Naive thymus-derived CD8-positive, alpha-beta T cell (primary cell): ENCODE measurements around the gene GPER1. TPM values are rescaled to one million over a fixed set of nuclear protein-coding genes. Genes with fewer than 3 reads are reported as not detected.
"Not testable (repeated sequence)": the region's sequence is repeated elsewhere in the genome, so short reads cannot be mapped to it uniquely, and the experiment has no call there.

ENCODE experiments used
- ATAC-seq, 2 donors: fragments of 150-1000 bp; cut with Tn5 transposase in 1 of 2; sonication (Bioruptor Pico), chemical (Tn5 transposase) in 1 of 2; 1 replicate in 1 of 2; 2 replicates in 1 of 2; pipeline ENCODE4 v1.10.0; 2021; ENCODE audit warnings: mild to moderate bottlenecking in 2 of 2, moderate library complexity in 2 of 2
- POLR2A ChIA-PET: fragments of 350-600 bp; sonication (Branson Sonifier 250); formaldehyde crosslinking; loops from one replicate; lab custom pipeline; 2021; ENCODE audit warnings: antibody characterized with exemption; lab: Charles Lee
- DNase-seq, 10 donors: peaks; one replicate each; pipeline versions ENCODE4 v3.0.0 to v3.0.0-alpha.2; 2020 to 2022
- H3K27ac Mint-ChIP-seq, 10 donors: one replicate each; pipeline ENCODE4 v1.8.0; 2020 to 2022; ENCODE audit warnings: mild to moderate bottlenecking in 10 of 10, mixed read lengths in 10 of 10, moderate library complexity in 4 of 10, inconsistent platforms in 1 of 10
- H3K27me3 Mint-ChIP-seq, 5 donors: one replicate each; pipeline ENCODE4 v1.8.0; 2021 to 2022; ENCODE audit warnings: mixed read lengths in 5 of 5
- H3K36me3 Mint-ChIP-seq, 3 donors: one replicate each; pipeline ENCODE4 v1.8.0; 2020 to 2022; ENCODE audit warnings: mixed read lengths in 3 of 3, mild to moderate bottlenecking in 2 of 3, inconsistent platforms in 1 of 3
- H3K4me1 Mint-ChIP-seq, 4 donors: one replicate each; pipeline ENCODE4 v1.8.0; 2021 to 2022; ENCODE audit warnings: mixed read lengths in 4 of 4
- H3K4me3 Mint-ChIP-seq, 10 donors: one replicate each; pipeline ENCODE4 v1.8.0; 2020 to 2022; ENCODE audit warnings: mild to moderate bottlenecking in 10 of 10, mixed read lengths in 10 of 10, moderate library complexity in 6 of 10, inconsistent platforms in 1 of 10
- H3K9me3 Mint-ChIP-seq, 9 donors: one replicate each; pipeline ENCODE4 v1.8.0; 2020 to 2022; ENCODE audit warnings: mixed read lengths in 9 of 9, mild to moderate bottlenecking in 3 of 9, inconsistent platforms in 1 of 9, moderate library complexity in 1 of 9
- polyA plus RNA-seq, 3 donors: library from polyadenylated mRNA; unstranded; fragments of 300-500 nt; fragmentation: Illumina TruSeq; gene quantifications; one replicate each; pipeline ENCODE4 v1.2.3, GENCODE V29; 2021
- total RNA-seq, 8 experiments: library from RNA in 2 of 8; stranded (reverse) in 2 of 8; gene quantifications; one replicate each; pipeline ENCODE4 v1.2.3 and lab custom pipeline; 2021 to 2026

GPER1 gene
- total RNA-seq (under 1 TPM in 1 of 2 experiments, not detected in 1; 0.25 TPM), polyA plus RNA-seq (under 1 TPM in 1 of 3 donors, not detected in 2; 0.11 TPM), total RNA-seq (lab: John Stamatoyannopoulos, UW) (0 to 0.52 (median 0.04) reads per million in 6 experiments)

DNA sequence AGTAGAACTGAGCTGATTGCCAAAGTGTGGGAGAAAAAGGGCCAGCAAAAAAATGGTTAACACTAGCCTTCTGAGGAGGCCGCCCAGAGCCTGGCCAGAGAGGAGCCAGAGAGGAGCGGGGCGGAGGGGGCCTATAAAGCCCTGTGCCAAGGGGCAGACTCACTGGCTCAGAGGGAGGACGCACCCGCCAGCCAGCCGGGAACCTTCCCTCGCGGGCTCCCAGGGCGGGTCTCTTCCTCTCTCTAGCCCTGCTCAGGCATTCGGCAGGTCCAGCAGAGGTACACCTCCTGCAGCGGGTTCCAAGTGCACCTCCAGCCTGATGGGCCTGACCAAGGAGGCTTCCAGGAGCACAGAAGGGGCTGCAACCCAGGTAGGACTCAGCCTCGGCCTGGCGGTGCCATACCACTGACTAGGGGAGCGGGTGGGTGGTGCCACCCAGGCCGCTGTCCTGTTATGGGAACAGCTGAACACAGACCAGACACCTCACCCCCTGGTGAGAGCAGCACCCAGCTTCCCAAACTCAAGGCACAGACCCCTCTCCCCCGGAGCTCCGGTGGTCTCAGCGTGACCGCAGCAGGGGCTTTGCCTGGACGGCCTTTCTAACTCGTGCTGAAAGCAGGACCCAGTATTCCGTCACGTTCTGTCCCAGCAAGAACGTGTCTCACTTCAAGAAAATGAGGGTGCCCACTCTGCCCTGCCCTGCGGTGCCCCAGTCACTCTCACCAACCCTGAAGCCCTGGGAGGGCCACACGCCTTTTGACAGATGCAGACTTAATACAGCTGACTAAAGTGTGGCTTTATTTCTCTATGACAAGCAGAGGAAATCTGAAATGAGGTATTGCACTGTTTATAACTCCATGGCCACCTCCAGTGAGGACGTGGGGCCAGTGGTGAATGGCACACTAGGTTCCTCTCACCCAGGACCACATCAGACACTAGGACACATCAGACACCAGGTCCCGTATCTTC lies at the start of gene GPER1:
Gene GPER1 (plus strand): TSS at position 162 of the 969 bp plus-strand sequence. CDS start 3,616 bp downstream, outside the sequence.
- Mint-ChIP-seq H3K36me3 (peaks cover 0 to 3% (median 0%) of the 10 kb centered on the region in 3 donors), H3K4me1 (peaks cover 8 to 24% (median 12%) of the 10 kb centered on the region in 4 donors), H3K4me3 (peak within 1 kb of the TSS; percentile 70 to 85 (median 79)), H3K9me3 (no peaks in the 10 kb centered on the region), H3K27ac (peak within 1 kb of the TSS in 6 of 10 donors; percentile 20 to 75 (median 59)), H3K27me3 (no peaks in the 10 kb centered on the region)
- no peak for DNase-seq
- POLR2A ChIA-PET = no interaction called here
- ATAC-seq = no peak

DNA sequence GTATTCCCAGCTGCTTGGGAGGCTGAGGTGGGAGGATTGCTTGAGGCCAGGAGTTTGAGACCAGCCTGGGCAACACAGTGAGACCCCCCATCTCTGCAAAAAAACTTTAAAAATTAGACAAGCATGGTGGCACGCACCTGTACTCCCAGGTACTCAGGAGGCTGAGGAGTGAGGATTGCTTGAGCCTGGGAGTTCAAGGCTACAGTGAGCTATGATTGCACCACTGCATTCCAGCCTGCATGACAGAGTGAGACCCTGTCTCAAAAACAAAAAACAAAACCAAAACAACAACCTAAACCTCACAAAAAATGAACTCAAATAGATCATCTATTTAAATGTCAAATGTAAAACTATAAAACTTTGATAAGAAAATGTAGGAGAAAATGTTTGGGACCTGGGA lies 47.7 kb upstream of the GPER1 start:
- DNase-seq, H3K36me3 Mint-ChIP-seq, H3K9me3 Mint-ChIP-seq, POLR2A ChIA-PET, ATAC-seq, H3K27ac Mint-ChIP-seq: not testable (repeated sequence)
- Mint-ChIP-seq H3K4me1 (peaks cover 14 to 40% (median 19%) of the 10 kb centered on the region in 4 donors), H3K4me3 (peak overlapping the region in 1 of 10 donors; percentile 19), H3K27me3 (peaks cover 0 to 24% (median 0%) of the 10 kb centered on the region in 5 donors)

DNA sequence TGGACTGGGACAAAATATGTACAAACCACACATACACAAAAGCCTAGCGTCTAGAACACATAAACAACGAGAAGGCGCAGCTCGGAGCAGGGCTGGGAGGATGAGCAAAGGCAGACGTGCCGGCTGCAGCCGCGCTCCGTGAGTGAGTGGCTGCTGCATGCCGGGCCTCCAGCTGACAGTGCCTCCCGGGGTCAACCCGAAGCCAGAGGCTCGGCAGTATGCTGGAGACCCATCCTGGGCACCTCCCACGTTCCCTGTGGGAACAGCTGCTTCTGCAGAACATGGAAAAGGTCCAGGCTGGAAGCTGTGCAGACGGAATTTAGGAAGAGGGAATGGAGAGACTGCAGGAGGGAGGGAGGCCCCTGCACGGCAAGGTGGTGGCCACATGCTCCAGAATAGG lies 47.1 kb upstream of the GPER1 start:
- no peak for ATAC-seq
- Mint-ChIP-seq H3K9me3 (no peaks in the 10 kb centered on the region), H3K4me3 (peak overlapping the region in 2 of 10 donors; percentile 52 to 54), H3K4me1 (peaks cover 20 to 45% (median 24%) of the 10 kb centered on the region in 4 donors), H3K27me3 (peaks cover 0 to 20% (median 0%) of the 10 kb centered on the region in 5 donors), H3K27ac (peak overlapping the region in 1 of 10 donors; percentile 59), H3K36me3 (no peaks in the 10 kb centered on the region)
- DNase-seq = no peak
- POLR2A ChIA-PET = interaction anchor here (0.6 kb wide), 1 partner anchor 12 kb away, joined by 3 read pairs; no protein-coding TSS in a partner anchor

DNA sequence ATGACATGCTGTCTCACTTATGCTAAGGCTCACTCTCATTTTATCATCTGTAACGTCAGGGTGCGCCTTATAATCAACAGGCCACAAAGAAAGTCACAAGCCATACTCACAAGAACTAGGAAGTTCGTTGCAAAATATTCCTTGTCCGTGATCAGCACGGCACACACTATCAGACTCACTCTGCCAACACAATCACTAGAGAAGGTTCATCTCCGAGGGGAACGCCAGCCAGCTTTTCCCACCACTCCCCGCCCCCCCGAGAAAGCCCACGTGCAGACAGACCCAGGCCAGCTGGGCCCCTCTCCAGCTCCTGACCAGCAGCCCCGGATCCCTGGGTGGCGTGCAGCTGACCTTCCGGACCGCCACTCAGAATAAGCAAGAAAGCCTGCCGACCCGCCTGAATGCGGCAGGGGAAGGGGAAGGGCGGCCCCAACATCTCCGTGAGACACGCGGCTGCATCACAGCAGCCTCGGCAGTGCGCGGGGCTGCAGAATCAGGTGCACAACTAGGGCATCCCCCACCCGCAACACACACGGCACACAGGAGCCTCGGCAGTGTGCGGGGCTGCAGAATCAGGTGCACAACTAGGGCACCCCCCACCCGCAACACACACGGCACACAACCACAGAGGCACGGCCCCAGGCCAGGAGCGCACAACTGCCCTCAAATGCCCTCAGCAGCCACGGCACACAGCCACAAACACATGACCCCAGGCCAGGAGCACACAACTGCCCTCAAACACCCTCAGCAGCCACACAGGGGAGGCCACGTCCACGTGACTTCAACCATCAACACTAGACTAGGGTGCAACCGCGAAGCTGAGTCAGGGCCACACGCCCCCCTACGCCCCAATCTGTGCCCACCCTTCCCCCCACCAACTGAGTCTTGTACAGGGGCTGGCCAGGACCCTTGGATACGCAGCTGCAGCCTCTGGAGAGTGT lies 46.1 kb upstream of the GPER1 start:
- no peak for ATAC-seq
- peak overlapping the region in 2 of 10 donors; percentile 35 to 71 for H3K27ac Mint-ChIP-seq
- no peaks in the 10 kb centered on the region for H3K9me3 Mint-ChIP-seq
- peaks cover 23 to 55% (median 33%) of the 10 kb centered on the region in 4 donors for H3K4me1 Mint-ChIP-seq
- no peaks in the 10 kb centered on the region for H3K36me3 Mint-ChIP-seq
- POLR2A ChIA-PET = interaction anchor here (0.6 to 5.4 kb wide), 3 partner anchors 13 kb away, joined by 3 to 35 read pairs (median 33); no protein-coding TSS in a partner anchor
- no peak for DNase-seq
- peak overlapping the region in 4 of 10 donors; percentile 16 to 62 (median 40) for H3K4me3 Mint-ChIP-seq
- H3K27me3 Mint-ChIP-seq = peaks cover 0 to 20% (median 0%) of the 10 kb centered on the region in 5 donors

DNA sequence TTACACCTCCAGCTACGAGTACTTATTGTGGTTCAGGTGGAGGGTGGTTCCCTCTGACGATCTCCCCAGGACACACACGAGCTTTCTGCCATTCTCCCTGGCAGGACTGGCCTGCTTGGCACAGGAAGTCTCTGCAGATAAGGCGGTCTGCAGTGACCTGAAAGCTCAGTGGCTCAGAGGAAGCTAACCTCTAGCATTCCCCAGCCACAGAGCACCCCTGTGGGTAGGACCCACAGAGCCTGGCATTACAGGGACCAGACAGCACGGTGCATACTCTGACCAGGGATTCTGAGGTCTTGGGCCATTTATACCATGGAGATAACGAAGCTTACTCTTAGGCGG lies 45.5 kb upstream of the GPER1 start:
- ATAC-seq = no peak
- Mint-ChIP-seq H3K27me3 (peaks cover 0 to 20% (median 0%) of the 10 kb centered on the region in 5 donors), H3K36me3 (no peaks in the 10 kb centered on the region), H3K9me3 (no peaks in the 10 kb centered on the region), H3K4me3 (peak overlapping the region in 2 of 10 donors; percentile 28 to 51), H3K27ac (peak overlapping the region in 2 of 10 donors; percentile 35 to 71), H3K4me1 (peaks cover 25 to 61% (median 39%) of the 10 kb centered on the region in 4 donors)
- POLR2A ChIA-PET = interaction anchor here (3.9 to 5.4 kb wide), 2 partner anchors 12 to 14 kb away, joined by 33 to 35 read pairs; no protein-coding TSS in a partner anchor
- no peak for DNase-seq

DNA sequence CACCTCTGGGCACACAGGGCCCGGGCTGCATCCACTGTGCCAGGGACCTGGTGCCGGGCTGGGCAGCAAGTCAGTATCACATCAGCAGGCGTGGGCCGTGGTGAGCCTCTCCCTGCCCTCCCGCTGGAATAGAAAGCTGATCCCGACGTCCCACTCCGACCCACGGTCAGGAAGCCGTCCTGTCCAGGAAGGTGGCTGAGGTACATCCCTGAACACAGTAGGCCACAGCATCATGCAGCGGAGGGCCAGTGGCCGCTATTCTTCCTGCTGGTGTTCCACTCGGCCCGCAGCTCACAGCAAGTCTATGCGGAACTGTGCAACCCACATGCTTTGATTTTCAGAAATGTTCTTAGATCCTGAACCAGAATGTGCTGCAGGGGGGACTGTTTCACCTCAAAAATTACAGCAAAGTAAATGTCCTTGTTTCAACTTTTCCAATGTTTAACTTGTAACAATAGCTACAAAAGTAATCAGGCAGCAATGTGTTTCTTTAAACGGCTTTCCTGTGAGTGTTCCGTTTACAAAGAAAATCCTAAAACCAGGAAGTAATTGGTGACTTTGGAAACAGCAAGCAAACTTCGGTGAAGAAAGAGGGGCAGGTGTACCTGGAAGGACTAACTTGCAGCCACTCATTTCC lies 44.2 kb upstream of the GPER1 start:
- POLR2A ChIA-PET = interaction anchor here (0.8 to 5.4 kb wide), 8 partner anchors 9 to 69 kb away, joined by 3 to 35 read pairs (median 7); partner anchors contain the start of gene COX19
- Mint-ChIP-seq H3K4me3 (peak overlapping the region; percentile 78 to 90 (median 84)), H3K9me3 (no peaks in the 10 kb centered on the region), H3K27me3 (peaks cover 0 to 20% (median 0%) of the 10 kb centered on the region in 5 donors), H3K27ac (peak overlapping the region in 9 of 10 donors; percentile 58 to 93 (median 84)), H3K36me3 (no peaks in the 10 kb centered on the region), H3K4me1 (peaks cover 25 to 65% (median 51%) of the 10 kb centered on the region in 4 donors)
- peak in 1 of 2 donors; percentile 3 for ATAC-seq
- DNase-seq = peak in 1 of 10 donors; percentile 50

DNA sequence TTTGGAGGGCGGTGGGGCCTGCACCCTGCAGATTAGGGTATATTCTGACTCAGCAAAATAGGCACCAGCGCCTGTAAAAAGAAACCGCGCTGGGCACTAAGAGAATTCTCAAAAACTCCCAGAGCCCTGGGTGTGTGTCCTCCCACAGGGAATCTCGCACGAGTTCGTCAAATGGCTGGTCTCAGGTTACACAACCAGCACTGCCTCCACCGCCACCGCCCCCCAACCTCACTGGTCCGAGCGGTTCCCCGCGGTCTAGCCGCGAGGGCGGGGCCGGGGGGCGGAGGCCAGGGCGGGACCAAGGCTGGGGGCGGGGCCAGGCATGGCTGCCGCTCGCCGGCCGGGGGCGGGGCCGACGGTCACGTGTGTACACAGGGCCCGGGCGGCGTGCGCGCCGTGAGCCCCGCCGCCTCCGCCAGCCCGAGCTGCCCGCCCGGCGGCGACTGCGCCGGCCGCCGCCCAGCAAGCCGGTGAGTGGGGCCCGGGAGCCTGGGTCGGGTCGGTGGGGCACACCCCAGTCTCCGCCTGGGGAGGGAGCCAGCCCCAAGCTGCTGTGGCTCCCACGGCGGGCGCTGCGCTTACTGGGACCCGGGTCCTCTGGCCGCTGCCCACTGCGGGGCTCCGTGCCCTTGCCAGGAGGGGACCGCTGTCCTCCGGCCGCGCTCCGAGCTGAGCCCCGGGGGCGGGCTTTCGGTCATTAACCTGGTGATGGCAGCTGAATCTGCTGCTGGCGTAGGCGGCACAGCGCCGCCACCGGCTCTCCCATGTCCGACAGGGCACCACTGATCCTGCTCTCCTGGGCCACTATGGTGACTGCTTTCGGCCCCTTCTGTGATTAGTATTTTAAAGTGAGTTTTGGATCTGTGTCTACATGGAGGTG lies 43.5 kb upstream of the GPER1 start, which contains the start of gene GPR146:
Gene GPR146 (plus strand): TSS at position 358 of the 880 bp plus-strand sequence. CDS start 12,970 bp downstream, outside the sequence.
- H3K9me3 Mint-ChIP-seq = no peaks in the 10 kb centered on the region
- H3K4me1 Mint-ChIP-seq = peaks cover 25 to 71% (median 59%) of the 10 kb centered on the region in 4 donors
- H3K27me3 Mint-ChIP-seq = peaks cover 0 to 20% (median 0%) of the 10 kb centered on the region in 5 donors
- DNase-seq (peak; percentile 73 to 94 (median 89)), ATAC-seq (peak; percentile 86 to 89)
- H3K27ac Mint-ChIP-seq = peak within 1 kb of the TSS; percentile 23 to 93 (median 88)
- no peaks in the 10 kb centered on the region for H3K36me3 Mint-ChIP-seq
- POLR2A ChIA-PET = interaction anchor here (0.7 to 5.4 kb wide), 11 partner anchors 10 to 135 kb away, joined by 3 to 35 read pairs (median 4); partner anchors contain the start of genes COX19 and ZFAND2A
- H3K4me3 Mint-ChIP-seq = peak within 1 kb of the TSS; percentile 78 to 94 (median 88)

DNA sequence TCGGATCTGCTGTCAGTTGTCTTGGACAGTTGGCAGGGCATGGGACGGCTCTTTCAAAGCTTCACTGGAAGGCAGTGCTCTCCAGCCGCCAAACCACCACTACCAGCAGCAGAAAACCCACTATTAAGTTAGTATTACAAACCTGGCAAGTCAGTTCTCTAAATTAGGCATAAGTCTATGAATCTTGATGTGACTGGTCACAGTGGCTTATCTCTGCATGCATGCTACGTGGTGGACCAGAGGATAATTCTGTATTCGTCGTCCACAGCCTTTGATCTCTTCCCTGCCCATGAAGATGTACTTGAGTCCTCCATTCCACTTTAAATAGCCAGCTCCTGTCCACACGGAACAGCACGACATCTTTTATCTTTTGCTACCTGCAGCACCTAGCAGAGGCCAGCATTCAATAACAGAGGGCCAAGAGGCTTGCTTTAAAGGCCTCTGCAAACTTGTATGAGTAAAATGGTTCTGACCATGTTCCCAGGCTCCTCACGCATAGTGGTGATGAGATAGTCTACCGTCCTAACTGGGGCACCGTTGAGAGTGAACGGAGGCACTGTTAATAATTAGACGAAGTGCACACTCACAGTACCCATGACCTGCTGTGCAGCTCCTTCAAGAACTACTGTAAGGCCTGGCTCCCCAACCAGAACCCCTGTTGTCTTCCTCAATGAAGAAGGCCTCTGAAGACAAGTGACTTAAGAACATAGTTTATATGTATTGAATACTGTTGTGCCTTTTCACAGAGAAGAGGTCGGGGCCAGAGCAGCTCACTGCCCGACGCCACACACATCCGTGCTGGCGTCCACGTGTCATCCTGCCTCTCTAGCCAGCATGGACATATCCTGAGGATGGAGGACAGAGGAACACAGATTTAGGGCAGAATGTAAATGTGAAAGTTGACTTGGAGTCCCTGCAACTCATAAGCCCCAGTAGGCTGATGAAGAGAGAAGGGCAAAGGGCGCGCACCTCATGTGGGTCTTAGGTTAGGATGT lies 42.5 kb upstream of the GPER1 start:
- H3K36me3 Mint-ChIP-seq = no peaks in the 10 kb centered on the region
- peak overlapping the region; percentile 23 to 93 (median 76) for H3K27ac Mint-ChIP-seq
- POLR2A ChIA-PET = interaction anchor here (0.7 to 5.4 kb wide), 9 partner anchors 9 to 136 kb away, joined by 3 to 35 read pairs (median 4); partner anchors contain the start of genes COX19 and ZFAND2A
- H3K4me1 Mint-ChIP-seq = peaks cover 27 to 69% (median 66%) of the 10 kb centered on the region in 4 donors
- peak overlapping the region; percentile 74 to 94 (median 86) for H3K4me3 Mint-ChIP-seq
- no peaks in the 10 kb centered on the region for H3K9me3 Mint-ChIP-seq
- DNase-seq (peak in 1 of 10 donors; percentile 9), ATAC-seq (no peak)
- H3K27me3 Mint-ChIP-seq = peaks cover 0 to 17% (median 0%) of the 10 kb centered on the region in 5 donors
